Activated CD4-positive, CD25-positive, alpha-beta regulatory T cell treated with anti-CD3 and anti-CD28 coated beads, Interleukin-2, amount 50 U/mL, for 72 hours (primary cell): Measurements from ENCODE around the gene KDSR.

ENCODE experiments used
- DNase-seq: peaks from one replicate; pipeline ENCODE4 v3.0.0; 2021

KDSR gene

DNA sequence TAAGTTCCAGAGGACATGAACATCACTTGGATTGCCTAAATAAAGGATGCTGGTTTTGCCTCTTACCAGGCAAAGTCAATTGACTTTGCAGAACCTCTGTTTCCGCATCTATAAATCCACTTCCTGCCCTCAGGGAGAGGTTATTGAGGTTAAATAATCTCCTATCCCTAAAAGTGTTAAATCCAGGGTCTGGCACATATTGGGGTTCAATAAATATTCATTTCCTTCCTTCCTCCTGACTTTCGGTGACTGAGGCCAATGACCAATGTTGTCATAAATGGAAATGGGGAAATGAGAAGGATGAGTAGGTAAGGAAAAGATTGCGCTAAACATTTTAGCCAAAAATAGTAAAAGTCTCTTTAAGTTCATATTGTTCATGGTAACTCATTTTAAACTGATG, 63.5 kb downstream of the KDSR start:
- no peak for DNase-seq

DNA sequence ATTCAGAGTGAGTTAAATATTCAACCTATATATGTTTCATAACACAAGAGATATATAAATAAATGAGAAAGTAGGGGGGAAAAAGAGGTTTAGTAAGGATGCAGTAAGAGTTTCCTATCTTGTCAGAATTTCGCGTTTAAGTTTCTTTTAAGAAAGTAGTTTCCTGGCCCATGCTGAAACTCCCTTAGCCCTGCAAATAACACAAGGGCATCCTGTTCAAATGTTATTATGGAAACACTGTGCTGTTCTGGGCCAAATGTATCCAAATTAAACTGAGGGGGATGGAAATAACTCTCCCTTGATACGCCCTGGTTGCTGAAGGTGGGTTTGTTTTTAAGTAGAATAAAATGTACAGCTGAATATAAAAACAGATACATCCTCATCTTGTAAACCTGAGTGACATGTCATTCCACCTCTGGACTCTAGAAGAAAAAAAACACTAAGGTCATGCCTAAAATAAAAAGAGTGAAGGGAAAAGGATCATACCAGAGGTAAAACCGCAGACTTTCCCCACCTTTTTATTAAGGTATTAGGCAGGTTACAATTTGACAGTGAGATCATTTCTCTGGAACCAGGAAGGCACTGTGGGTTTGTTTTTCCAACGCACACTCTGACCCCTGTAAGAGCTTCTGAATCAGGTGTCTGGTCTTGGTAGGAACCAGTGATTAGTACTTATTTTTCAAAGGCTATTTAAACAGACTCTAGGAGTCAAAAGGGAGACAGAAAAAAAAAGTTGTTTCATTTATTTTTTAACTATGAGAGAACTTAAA, 64.2 kb downstream of the KDSR start:
- DNase-seq = no peak

DNA sequence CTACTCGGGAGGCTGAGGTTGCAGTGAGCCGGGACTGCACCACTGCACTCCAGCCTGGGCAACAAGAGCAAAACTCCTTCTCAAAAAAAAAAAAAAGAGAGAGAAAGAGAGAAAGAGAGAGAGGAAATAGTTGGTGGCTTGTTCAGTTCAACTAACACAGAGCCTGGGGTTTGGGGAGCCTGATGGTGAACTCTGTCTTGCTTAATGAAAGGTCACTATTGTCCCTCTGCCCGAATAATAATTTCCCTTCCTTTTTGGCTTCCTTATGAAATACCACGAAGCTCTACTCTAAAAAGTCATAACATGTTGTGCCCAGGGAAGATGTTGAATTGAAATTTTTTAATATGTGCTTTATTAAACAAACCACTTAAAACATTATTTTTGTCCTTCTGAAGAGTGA, 64.8 kb downstream of the KDSR start:
- no peak for DNase-seq

DNA sequence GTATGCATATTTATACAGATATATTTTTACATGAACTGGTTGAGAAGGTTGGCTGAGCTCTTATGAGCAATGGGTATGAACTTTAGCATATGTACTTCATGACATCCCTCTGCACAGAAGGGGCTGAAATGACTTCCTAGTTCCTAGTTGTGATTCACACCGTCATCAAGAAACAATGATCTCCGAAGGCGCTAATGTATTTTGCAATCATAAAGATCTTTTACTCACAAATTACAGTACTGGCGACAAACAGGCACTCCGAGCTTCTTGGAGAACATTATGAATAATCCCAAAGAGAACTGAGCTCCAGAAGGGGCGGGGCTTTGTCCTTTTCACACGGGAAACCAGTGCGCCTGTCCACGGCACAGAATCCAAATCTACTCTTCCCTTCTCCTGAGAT, 65.6 kb downstream of the KDSR start:
- no peak for DNase-seq

DNA sequence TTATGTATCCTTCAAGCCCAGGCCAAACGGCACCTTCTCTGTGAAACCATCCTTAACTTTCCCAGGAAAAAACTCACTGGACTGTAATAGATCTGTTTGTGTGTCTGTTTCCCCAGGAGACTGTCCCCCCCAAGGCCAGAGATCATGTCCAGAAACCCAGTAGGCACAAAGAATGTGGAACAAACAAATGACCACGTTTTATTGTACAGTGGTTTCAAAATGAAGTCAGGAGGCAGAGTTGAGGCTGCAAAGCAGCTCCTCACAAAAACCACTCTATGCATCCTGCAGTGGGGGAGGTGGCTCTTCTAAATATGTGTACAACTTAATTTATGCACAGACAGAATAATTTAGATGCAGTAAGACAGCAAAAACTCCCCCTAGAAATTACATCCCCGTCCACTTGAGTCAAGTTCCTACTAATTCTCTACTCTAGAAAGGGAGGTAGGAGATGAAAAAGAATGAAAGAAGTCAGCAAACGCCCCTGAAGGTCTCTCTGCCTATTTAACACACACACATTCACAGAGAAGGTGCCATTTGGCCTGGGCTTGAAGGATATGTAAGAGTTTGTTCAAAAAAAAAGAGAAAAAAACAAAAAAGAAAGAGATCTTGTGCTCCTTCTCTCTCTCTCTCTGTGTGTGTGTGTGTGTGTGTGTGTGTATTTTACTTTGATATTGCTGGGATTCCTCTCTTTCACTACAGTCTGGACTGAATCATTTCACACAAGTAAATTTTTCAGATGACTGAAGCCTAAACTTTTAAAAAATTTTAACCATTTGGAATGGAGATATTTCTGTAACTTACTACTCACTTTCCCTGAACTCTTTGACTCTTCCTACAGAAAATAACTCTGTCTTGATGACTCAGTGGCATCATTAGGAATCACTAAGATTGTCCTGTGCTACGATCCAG, 66.9 kb downstream of the KDSR start:
- no peak for DNase-seq

DNA sequence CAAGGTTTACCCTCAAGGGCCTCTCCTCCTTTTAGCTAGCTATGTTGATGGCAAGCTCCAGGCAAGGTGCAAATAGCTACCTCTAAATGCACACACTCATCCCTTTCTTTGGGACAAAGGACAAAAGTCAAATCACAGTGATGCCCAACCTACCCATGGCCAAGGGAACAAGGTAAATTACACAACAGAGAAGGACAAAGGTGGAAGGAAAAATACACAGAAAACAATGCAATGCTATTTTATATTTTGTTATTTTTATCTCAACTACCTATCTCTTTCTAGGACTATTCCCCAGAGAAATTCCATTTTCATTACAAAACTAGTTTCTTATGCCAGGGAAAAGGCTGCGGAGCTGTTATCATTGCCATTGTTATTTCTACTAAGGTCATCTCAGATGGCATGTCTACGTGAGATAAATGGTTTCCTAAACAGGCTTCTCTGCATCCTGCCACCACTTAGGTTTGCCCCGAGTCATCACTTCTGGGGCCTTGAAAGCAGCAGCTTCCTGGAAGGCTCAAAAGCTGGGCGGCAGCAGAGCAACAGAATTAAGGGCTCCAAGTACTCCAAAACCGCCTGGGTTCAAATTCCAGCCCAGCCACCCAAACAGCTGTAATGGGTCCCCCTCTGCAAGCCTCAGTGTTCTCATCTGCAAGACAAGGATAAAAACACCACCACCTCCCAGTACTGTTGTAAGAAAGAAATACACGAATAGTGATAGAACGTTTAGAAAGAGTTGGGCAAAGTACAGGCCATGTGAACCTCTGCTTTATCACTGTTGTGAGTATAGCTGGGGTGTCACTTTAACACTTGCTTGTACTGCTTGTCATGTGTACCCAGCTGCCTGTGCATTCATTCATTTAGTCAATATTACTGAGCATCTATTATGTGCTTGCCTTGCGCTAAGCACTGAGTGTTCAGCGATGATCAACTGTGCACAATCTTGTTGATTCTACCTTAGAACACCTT, 68.3 kb downstream of the KDSR start:
- no peak for DNase-seq

DNA sequence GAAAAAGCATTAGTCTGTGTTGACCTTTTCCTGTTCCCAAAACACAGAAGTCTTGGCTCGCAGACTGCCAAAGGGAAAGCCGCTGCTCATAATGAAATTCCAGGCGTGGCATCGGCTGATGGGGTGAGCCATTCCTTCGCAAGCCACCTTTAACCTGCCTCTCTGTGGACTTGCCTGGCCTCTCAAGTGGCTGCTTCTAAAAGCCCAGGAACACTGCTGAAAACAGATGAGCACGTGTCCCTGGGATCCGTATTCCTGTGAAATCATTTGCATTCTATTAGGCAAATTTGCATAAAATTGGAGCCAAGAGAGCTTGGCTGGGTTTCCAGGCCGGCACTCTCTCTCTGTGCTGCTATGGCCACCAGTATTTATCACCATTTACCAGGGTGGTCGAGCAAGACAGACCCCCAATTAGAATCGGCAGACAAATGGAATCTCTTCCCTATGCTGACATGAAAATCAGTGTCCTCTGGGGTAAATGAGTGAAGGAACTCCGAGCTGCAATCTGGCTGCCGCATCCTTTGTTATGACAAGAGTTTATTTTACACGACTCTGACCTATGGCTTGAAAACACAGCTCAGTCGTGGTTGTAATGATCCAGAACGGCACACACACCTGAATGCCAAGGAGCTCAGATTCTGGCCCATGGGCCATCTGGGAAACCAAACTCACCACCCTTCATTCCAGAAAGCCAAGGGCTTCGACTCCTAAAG, 69.2 kb downstream of the KDSR start:
- DNase-seq = no peak

DNA sequence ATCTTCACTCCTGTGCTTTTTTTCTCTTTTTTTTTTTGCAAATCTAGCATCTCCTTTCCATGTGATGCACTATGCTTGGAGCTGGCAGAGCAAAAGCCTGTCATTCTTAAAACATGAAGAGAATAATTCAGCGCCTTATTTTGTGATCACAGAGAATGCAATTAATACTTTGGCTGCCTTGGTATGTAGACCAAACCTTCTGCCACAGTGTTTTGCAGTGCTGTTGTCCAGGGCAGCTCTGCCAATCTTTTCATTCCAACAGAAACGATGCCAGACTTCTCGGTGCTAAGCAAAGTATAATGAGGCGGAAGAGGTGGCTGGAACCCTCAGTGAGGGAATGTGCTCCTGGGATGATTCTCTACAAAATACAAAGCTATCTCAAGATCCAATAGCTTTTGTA, 73.1 kb downstream of the KDSR start:
- DNase-seq = no peak

DNA sequence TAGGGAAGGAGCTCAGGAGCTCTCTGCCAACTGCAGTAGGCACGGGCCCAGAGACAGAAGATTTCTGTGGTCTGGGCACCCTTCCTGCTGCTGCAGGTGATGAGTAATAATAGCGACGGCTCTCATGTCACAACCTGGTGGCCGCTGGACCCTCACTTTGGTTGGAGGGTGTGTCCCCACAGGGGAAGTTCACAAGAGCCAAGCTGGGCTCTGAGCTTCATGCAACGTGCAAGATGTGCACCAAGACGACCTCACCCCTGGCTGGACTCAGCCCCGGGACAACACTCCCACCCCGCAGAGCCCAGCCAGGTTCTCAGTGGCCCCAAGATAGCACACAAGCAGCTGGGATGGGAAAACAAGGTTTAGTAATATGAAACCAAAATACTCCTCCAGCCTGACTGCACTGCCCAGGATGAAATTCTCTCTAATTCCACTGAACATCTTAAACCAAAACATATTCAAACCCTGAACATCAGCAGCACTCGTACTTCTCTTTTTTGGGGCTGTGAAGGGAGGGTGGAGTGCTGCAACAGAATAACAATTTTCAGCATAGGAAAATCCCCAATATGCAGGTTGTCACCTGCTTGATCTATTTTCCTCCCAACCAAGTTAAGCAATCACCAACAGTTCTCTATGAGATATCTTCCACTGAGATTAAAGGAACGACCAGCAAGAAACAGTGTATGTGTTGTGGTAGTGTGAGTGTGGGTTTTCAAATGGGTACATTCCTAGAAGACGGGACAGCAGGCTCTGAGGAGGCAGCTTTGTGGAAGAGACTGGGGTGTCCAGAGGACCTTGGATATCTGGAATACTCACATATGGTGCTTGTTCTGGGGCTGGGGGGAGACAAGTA, 73.9 kb downstream of the KDSR start:
- DNase-seq = no peak

DNA sequence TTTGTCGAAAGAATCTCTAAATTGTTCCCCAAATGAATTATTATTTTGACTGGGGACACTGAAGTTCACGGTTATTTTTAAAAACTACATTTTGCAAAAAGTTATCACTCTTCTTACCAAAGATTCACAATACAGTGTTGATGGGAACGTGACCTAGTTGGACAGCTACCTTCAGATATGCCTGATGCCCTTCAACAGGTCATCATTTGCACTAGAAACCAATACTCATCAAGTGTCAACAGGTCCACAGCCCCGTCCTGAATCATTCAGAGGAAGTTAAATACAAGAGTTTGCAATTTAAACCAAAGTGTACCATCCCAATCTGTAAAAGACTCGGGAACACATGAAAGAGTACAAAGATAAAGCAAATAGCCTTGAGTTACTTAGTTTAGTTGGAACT, 75.7 kb downstream of the KDSR start:
- DNase-seq = no peak

DNA sequence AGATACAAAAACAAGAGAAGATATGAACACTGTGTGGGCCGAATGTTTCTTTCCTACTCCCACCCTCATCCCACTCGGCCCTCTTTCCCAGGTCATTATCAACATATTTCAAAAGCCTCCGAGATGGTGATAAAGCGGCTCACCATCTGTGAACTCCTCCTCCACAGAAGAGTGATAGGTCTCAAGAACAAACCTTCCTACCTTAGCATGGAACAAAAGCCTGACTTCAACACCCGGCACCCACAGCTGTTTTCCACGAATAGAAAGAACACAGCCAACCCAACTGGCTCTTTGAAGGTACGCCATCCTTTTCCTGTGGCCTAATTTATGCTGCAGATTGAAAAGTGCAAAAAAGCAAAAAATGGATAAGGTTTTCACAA, 76.2 kb downstream of the KDSR start:
- no peak for DNase-seq

DNA sequence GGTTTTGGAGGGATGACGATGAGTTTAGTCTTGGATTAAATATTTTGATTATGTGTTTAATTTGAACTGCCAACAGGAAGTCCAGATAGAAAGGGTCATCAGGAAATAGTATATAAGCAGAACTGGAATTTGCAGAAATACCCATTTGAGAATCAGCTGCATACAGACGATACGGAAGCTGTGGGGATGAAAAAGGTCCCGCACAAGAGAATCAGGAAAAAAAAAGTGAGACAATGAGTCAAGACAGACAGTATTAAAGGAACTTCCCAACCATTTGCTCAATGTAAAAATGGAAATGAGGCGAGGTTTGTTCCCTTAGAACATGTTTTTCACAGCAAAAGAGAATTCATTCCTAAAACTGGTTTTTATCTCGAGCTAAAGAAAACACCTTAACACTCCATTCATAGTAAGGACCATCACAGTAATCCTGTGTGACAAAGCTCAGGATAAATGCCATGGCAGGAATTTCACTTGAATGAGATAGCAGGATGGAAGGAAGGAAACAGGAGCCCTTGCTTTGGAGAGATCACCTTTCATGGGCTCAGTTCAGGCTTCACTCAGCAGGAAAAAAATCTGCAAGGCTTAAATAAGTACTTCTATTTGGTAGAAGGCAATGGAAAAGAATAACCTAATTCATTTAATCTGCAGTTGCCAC, 76.7 kb downstream of the KDSR start:
- DNase-seq = no peak

DNA sequence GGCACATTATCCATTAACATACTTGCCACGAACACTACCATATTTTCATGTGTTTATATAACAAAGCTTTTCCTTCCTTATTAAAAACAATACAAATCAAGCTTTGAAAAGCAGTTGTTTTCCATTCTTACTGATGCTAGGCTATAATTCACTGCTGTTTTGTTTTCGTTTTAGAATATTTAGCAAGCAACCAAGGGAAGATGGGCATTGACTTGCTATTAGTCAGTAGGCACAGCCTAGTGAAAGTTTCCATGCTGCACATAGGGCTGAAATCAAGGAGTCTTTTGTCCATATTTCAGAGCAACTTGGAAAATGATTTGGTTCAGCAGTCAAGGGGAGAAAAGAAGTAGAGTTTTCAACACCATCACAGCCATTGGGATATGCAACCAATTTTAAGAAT, 78.7 kb downstream of the KDSR start:
- no peak for DNase-seq

DNA sequence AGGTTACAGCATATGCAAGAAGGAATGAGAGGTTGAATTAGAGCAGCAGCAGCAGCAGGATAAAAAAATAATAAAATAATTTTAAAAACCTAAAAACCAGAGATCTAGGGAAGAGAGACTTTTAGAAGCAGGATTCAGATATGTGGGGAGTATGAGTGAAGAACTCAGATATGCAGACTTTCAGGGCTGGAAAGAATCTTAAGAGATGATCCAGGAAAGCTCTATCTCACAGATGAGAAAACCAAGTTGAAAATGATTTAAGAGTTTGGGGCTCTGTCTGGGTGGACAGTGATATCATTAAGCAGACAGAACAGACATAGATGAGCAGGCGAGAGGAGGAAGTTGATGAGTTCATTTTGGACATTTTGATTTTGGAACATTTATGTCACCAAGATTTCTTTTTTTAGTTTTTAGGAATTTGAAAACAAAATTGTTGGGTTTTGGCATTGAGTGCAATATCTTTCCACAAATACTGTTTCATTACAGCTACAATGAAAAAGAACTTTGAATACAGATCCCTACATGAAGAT, 79.2 kb downstream of the KDSR start:
- DNase-seq = no peak

DNA sequence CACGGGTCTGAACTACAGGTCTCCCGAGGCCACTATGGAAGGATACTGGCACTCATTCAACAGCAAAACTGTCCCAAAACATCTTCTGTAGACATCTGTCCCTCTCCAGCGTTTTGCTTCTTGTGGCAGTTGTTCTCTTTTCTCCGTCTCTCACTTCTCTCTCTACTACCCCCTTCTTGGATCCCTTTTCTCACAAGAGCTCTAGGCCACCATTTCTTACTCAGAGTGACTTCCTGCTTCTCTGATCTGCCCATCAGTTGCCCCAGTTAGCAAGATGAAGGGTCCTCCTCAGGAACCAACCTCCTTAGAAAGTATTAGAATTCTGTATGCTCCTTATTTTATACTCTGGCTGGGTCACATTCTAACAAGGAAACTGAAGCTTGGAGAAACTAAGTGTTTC, 80.1 kb downstream of the KDSR start:
- no peak for DNase-seq

DNA sequence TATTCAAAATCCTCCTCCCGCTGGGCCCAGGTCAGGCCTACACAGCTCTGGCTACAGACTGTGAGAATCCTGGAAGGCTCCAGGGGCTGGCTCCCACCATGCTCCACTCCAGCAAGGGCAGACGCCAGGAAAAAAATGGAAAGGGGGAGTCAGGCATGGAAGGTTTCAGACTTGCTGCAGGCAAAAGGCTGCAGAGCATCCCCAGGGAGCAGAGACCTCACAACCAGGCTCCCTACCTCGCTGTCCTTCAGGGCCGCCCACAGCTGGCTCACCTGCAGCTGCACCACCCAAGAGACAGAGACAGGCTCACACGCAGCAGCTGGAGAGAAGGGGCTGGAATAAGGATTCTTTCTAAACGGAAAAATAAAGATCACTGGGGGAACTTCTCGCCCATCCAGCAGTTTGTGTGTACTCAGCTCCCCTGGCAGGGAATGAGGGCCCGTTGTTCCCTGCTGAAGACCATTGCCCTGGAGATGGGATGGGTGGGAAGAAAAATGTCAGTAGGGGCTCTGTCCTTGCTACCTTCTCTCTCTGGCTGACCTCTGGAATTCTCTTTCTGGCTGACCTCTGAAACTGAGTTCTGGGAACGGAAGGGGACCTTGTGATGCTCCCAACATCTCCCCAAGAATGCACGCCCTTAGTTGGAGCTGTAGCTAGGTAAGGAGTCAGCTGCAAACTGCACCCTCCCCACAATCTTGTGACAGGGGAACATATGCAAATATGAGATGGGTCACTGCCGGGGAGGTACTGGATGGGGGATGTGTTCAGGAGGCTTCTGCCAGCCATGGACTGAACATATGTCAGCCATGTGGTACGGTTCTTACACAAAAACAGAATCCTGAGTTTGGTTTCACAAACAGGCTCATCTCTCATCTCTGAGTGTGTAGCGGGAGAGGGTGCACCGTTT, 81.9 kb downstream of the KDSR start:
- DNase-seq = no peak

DNA sequence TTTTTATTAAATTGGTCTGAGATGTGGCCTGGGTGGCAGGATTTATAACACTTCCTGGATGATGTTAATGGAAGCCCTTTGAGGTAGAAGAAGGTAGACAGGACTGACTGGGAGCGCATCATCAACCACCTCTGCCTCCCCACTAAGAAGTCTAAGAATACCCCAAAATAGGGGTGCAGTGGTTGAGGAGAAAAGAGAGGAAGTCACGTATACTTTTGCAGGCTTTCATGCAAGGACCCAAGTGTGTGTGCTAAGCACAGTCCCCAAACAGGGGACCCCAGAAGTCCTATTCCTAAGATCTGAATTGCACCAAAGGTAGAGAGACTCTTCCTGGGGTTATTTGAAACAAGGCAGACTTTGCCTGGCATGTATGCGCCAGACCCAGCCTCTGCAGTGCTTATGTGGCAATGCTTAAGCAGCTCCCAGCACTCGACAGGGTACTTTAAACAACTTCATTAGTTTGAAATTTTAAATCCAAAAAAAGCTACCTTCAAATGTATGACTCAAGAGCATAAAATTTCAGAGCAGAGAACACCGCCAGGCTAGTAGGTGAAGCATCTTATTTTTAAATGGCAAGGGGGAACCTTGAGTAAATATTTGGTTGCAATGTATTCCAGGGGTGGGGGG, 82.7 kb downstream of the KDSR start:
- no peak for DNase-seq

DNA sequence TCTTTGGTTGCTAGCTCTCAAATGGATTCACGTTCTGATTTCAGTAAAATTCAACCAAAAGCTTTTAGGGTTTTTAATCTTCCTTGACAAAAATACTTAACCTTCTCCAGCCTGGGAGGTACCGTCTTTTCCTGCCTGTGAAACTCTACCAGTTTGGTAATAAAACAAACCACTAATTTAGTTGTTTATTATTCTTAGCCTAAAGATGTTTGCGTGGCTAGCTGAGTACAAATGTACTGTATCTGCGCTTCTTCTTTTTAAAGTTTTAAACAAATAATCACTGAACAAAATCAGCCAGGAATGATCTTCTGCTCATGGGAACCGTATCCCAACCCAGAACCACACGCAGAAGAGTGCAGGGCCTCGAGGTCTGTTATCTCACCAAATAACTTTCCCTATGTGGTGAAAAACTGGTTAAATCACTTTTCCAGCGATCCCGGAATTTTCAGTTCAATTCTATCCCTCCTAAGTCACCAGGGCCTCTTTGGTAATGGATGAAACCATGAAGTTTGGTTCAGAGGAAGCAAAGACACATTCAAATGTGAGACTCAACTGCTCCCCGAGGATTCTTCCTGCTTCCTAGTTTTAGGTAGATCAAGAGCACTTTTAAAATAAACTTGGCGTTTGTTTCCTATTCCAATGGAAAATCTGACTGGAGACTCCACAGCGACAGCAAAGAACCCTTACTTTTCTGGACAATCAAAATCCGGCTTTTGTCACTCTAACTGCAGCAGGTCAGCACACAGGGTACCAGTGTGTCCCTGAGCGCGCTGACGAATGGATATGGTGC, 83.5 kb downstream of the KDSR start:
- DNase-seq = no peak
